Suprapubic skin (tissue), 4 donors: ENCODE data around the gene WDPCP. TPM values are rescaled to one million over a fixed set of nuclear protein-coding genes. Genes with fewer than 3 reads are reported as not detected.

Experiments used
- DNase-seq, 2 donors: peaks; one replicate each; pipeline ENCODE4 v3.0.0-alpha.2; 2019; ENCODE audit warnings: low spot score in 2 of 2
- H3K27ac ChIP-seq: fragments of 200-600 bp; sonication (generic); one replicate; pipeline ENCODE4 v1.5.1; 2019
- H3K27me3 ChIP-seq: fragments of 200-600 bp; sonication (generic); one replicate; pipeline ENCODE4 v1.5.1; 2019
- H3K36me3 ChIP-seq: fragments of 200-600 bp; sonication (generic); one replicate; pipeline ENCODE4 v1.5.1; 2019
- H3K4me1 ChIP-seq: fragments of 200-600 bp; sonication (generic); one replicate; pipeline ENCODE4 v1.5.1; 2019
- H3K4me3 ChIP-seq: fragments of 200-600 bp; sonication (generic); one replicate; pipeline ENCODE4 v1.5.1; 2019; ENCODE audit warnings: mild to moderate bottlenecking
- H3K9me3 ChIP-seq: fragments of 200-600 bp; sonication (generic); one replicate; pipeline ENCODE4 v1.5.1; 2019
- EP300 ChIP-seq: sonication (generic); formaldehyde crosslinking; IDR thresholded peaks from one replicate; pipeline ENCODE4 v1.6.1; 2017; ENCODE audit warnings: antibody characterized with exemption
- POLR2A ChIP-seq, 2 donors: fragments of 450-650 bp; IDR thresholded peaks; one replicate each; pipeline ENCODE4 v1.6.1; 2017; ENCODE audit warnings: antibody characterized with exemption in 2 of 2, mild to moderate bottlenecking in 2 of 2, moderate library complexity in 2 of 2
- POLR2AphosphoS5 ChIP-seq, 3 donors: sonication (generic); formaldehyde crosslinking; IDR thresholded peaks; one replicate each; pipeline ENCODE4 v1.6.1; 2017; ENCODE audit warnings: antibody characterized with exemption in 3 of 3
- WGBS: methylation state at CpG from one replicate; pipeline ENCODE4 v1.1.5; 2018; 5-methylcytosine and 5-hydroxymethylcytosine counted together
- total RNA-seq, 4 donors: library from RNA; depleted of rRNA; stranded (reverse); fragments of >200 nt; gene quantifications; one replicate each; pipeline ENCODE4 v1.1.0, GENCODE V29; 2016
- TF ChIP-seq, protein P1 (sequence below), 2 donors: fragments of 200-600 bp in 1 of 2; fragments of 450-650 bp in 1 of 2; sonication (generic) in 1 of 2; IDR thresholded peaks; one replicate each; pipeline ENCODE4 v1.5.1; 2016 to 2019; ENCODE audit warnings: antibody characterized with exemption in 2 of 2, mild to moderate bottlenecking in 1 of 2, moderate library complexity in 1 of 2

WDPCP gene
- total RNA-seq, 4 donors from 2014 or later = 6.7 to 18.7 (median 9.7) TPM

DNA sequence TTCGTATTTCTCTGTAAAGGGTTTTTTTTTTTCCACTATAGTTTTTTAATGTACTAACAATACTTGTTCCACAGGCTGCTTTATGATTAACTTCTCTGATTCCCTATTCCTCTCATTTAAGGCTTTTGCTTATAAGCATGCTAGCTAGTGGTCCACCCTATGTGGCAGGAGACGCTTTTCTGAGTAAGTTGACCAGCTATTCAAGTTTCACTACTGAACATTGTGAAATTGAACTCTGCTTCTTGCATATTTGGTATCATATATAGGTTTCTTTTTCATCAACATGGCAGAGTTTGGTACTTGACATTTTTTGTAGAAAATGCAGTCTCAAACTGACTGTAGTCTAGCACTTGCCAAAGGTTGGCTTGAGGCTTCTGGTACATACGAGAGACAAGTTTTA is 463.4 kb downstream of the WDPCP start:
- WGBS = 67% methylated on average over 3 of the region's 3 CpGs
- peaks cover 3% of the 10 kb centered on the region for H3K9me3 ChIP-seq
- H3K36me3 ChIP-seq = no peaks in the 10 kb centered on the region
- H3K27ac ChIP-seq = peak overlapping the region; percentile 48
- peaks cover 11% of the 10 kb centered on the region for H3K4me1 ChIP-seq
- no peaks in the 10 kb centered on the region for H3K27me3 ChIP-seq
- no peak overlapping the region for H3K4me3 ChIP-seq
- DNase-seq = no peak
- TF ChIP-seq, protein P1, sequence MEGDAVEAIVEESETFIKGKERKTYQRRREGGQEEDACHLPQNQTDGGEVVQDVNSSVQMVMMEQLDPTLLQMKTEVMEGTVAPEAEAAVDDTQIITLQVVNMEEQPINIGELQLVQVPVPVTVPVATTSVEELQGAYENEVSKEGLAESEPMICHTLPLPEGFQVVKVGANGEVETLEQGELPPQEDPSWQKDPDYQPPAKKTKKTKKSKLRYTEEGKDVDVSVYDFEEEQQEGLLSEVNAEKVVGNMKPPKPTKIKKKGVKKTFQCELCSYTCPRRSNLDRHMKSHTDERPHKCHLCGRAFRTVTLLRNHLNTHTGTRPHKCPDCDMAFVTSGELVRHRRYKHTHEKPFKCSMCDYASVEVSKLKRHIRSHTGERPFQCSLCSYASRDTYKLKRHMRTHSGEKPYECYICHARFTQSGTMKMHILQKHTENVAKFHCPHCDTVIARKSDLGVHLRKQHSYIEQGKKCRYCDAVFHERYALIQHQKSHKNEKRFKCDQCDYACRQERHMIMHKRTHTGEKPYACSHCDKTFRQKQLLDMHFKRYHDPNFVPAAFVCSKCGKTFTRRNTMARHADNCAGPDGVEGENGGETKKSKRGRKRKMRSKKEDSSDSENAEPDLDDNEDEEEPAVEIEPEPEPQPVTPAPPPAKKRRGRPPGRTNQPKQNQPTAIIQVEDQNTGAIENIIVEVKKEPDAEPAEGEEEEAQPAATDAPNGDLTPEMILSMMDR (IDR thresholded peaks at IDR 0.05) = no peak
- TF ChIP-seq POLR2AphosphoS5 (IDR thresholded peaks at IDR 0.05) (no peak), POLR2A (IDR thresholded peaks at IDR 0.05) (no peak), EP300 (no peak)

DNA sequence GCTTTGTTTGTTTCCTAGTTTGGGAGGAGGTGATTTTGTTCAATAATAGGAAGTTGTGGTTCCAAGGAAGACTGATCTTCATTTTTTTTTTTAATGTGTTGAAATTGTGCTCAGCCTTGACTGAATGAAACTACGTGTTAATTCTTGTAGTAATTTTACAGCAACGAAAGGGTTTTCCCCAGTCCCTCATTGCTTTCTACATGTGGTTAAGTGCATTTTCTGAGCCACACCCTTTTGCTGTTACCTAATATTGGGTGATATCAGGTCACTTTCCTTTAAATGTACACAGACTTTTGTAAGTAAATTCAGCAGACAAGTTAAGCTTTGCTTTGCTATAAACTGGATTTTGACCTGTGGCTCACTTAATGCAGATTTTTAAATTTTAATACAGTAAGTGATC is 464.1 kb downstream of the WDPCP start:
- no peaks in the 10 kb centered on the region for H3K27me3 ChIP-seq
- no peak for DNase-seq
- 26% methylated on average over 2 of the region's 2 CpGs for WGBS
- H3K36me3 ChIP-seq = no peaks in the 10 kb centered on the region
- TF ChIP-seq, protein P1 (IDR thresholded peaks at IDR 0.05) = no peak
- no peak for TF ChIP-seq POLR2A (IDR thresholded peaks at IDR 0.05)
- no peak for TF ChIP-seq POLR2AphosphoS5 (IDR thresholded peaks at IDR 0.05)
- TF ChIP-seq EP300 = no peak
- H3K4me1 ChIP-seq = peaks cover 11% of the 10 kb centered on the region
- no peak overlapping the region for H3K4me3 ChIP-seq
- H3K27ac ChIP-seq = no peak overlapping the region
- peaks cover 3% of the 10 kb centered on the region for H3K9me3 ChIP-seq

DNA sequence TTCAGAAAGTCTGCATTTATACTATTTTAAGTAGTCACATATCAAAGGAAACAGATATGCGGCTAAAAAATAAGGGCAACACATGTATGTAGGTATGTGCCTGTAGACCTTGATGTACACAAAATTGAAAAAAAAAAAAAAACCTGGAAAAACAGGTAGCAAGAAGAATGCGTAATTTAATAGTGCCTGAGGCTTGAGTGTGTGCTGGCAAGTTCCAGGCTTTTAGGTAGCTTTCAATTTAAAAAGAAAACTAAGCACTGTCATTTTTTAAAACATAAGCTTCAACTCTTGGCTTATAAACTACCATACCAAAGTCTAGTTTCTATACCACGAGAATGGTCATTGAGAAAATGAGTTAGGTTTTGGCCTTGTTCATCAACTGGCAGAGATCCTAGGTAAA is 465.4 kb downstream of the WDPCP start:
- TF ChIP-seq, protein P1 (IDR thresholded peaks at IDR 0.05) = no peak
- TF ChIP-seq POLR2AphosphoS5 (IDR thresholded peaks at IDR 0.05) (no peak), EP300 (no peak), POLR2A (IDR thresholded peaks at IDR 0.05) (no peak)
- H3K27me3 ChIP-seq = no peaks in the 10 kb centered on the region
- no peaks in the 10 kb centered on the region for H3K9me3 ChIP-seq
- no peak for DNase-seq
- no peak overlapping the region for H3K4me3 ChIP-seq
- H3K4me1 ChIP-seq = peaks cover 11% of the 10 kb centered on the region
- 51% methylated on average over 3 of the region's 3 CpGs for WGBS
- H3K27ac ChIP-seq = no peak overlapping the region
- H3K36me3 ChIP-seq = peaks cover 3% of the 10 kb centered on the region

DNA sequence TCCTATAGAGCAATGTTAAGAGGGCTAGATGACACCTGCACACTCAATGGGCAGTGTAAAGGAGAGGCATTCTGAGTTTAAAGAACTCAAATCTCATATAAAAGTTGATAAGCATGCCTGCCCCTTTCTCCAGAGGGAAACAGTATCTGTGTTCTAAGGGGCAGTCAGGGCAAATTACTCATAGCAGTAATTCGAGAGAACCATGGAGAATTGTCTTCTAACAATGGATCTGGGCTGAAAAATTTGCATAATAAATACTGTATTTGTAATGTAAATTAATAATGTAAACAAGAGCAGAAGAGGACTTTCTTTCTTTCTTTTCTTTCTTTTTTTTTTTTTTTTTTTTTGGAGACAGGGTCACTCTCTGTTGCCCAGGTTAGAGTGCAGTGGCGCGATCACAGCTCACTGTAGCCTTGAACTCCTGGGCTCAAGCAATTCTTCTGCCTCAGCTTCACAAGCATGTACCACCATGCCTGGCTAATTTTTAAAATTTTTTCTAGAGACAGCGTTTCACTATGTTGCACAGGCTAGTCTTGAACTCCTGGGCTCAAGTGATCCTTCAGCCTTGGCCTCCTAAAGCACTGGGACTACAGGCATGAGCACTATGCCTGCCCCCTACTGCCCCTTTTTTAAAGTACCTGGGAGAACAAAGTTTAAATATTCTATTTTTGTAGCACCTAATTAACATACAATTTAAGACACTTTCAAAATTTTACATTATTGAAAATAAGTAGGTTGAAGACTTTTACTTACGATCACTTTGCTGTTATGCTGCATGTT is 467.0 kb downstream of the WDPCP start:
- Histone ChIP-seq H3K4me3 (no peak overlapping the region), H3K27me3 (no peaks in the 10 kb centered on the region), H3K9me3 (no peaks in the 10 kb centered on the region), H3K27ac (no peak overlapping the region), H3K4me1 (peaks cover 11% of the 10 kb centered on the region), H3K36me3 (peaks cover 3% of the 10 kb centered on the region)
- TF ChIP-seq EP300 = no peak
- TF ChIP-seq, protein P1 (IDR thresholded peaks at IDR 0.05) = no peak
- no peak for TF ChIP-seq POLR2AphosphoS5 (IDR thresholded peaks at IDR 0.05)
- no peak for TF ChIP-seq POLR2A (IDR thresholded peaks at IDR 0.05)
- no peak for DNase-seq
- 97% methylated on average over 5 of the region's 5 CpGs for WGBS

DNA sequence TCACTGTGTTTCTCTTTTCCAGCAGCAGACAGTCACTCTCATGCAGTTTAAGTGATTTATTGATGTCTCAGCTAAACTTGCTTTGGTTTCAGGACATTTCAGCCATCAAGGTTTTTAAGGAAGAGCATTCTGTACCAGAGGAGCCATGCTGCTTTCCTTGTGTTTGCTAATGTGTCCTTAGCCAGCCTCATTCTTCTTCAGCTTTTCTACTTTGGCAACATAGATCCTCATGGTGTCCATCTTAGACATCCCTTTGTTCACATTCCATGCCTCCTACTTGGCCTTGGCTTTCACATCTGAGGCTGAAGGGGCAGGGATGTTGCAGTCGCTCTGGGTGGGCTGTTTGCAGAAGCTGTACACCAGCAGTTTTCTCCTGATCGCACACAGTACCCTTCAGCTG is 469.5 kb downstream of the WDPCP start:
- 98% methylated on average over 2 of the region's 2 CpGs for WGBS
- H3K4me3 ChIP-seq = no peak overlapping the region

More for the DNA sequence above, 469.5 kb downstream of the WDPCP start:
- DNase-seq = no peak
- no peak overlapping the region for H3K27ac ChIP-seq
- H3K9me3 ChIP-seq = no peaks in the 10 kb centered on the region
- no peak for TF ChIP-seq POLR2AphosphoS5 (IDR thresholded peaks at IDR 0.05)
- TF ChIP-seq, protein P1 (IDR thresholded peaks at IDR 0.05) = no peak
- TF ChIP-seq POLR2A (IDR thresholded peaks at IDR 0.05) = no peak
- TF ChIP-seq EP300 = no peak
- peaks cover 4% of the 10 kb centered on the region for H3K4me1 ChIP-seq
- no peaks in the 10 kb centered on the region for H3K27me3 ChIP-seq
- H3K36me3 ChIP-seq = peaks cover 3% of the 10 kb centered on the region
